GM23338 (cell line): ENCODE data around the gene PRCD. TPM values are rescaled to one million over a fixed set of nuclear protein-coding genes. Genes with fewer than 3 reads are reported as not detected.

Source experiments
- ATAC-seq: fragments of 200-7000 bp; cut with Tn5 transposase; 3 replicates; pipeline ENCODE4 v1.9.1; 2020
- DNase-seq: peaks from one replicate; pipeline ENCODE4 v3.0.0-alpha.2; 2015; ENCODE audit warnings: low spot score
- H2AFZ ChIP-seq: fragments of 200-600 bp; sonication (generic); 2 replicates; pipeline ENCODE4 v1.8.0; 2016; ENCODE audit warnings: antibody characterized with exemption, mild to moderate bottlenecking, moderate library complexity
- H3F3A ChIP-seq: fragments of 200-600 bp; sonication (generic); replicated peaks from 2 replicates; pipeline ENCODE4 v1.8.0; 2017; ENCODE audit warnings: antibody characterized with exemption, mixed run types, low read depth
- H3K27ac ChIP-seq: fragments of 200-600 bp; sonication (generic); 2 replicates; pipeline ENCODE4 v1.6.1; 2016; ENCODE audit warnings: low read depth
- H3K27me3 ChIP-seq: fragments of 200-600 bp; sonication (generic); 2 replicates; pipeline ENCODE4 v1.8.0; 2016; ENCODE audit warnings: mild to moderate bottlenecking, mixed run types, moderate library complexity; ENCODE audit not compliant: insufficient read depth
- H3K36me3 ChIP-seq: fragments of 200-600 bp; sonication (generic); 2 replicates; pipeline ENCODE4 v1.8.0; 2016; ENCODE audit warnings: mild to moderate bottlenecking; ENCODE audit not compliant: insufficient read depth
- H3K4me1 ChIP-seq: fragments of 200-600 bp; sonication (generic); 2 replicates; pipeline ENCODE4 v1.8.0; 2016; ENCODE audit warnings: mild to moderate bottlenecking, moderate library complexity; ENCODE audit not compliant: insufficient read depth
- H3K4me2 ChIP-seq: fragments of 200-600 bp; sonication (generic); 2 replicates; pipeline ENCODE4 v1.7.1; 2017; ENCODE audit warnings: mixed run types
- H3K4me3 ChIP-seq: fragments of 200-600 bp; sonication (generic); 2 replicates; pipeline ENCODE4 v1.6.1; 2016; ENCODE audit warnings: mixed run types
- H3K79me2 ChIP-seq: fragments of 200-600 bp; sonication (generic); replicated peaks from 2 replicates; pipeline ENCODE4 v1.8.0; 2017; ENCODE audit warnings: mild to moderate bottlenecking; ENCODE audit not compliant: insufficient read depth
- H3K9me2 ChIP-seq: fragments of 200-600 bp; sonication (generic); 2 replicates; pipeline ENCODE4 v1.8.0; 2017; ENCODE audit not compliant: insufficient read depth
- H4K20me1 ChIP-seq: fragments of 200-600 bp; sonication (generic); replicated peaks from 2 replicates; pipeline ENCODE4 v1.8.0; 2017; ENCODE audit warnings: mild to moderate bottlenecking; ENCODE audit not compliant: insufficient read depth
- H3K27ac Mint-ChIP-seq: 2 replicates; pipeline ENCODE4 v1.8.0; 2020; ENCODE audit warnings: inconsistent platforms, mild to moderate bottlenecking, moderate library complexity, mixed read lengths
- H3K27me3 Mint-ChIP-seq: 3 replicates; pipeline ENCODE4 v1.8.0; 2022; ENCODE audit warnings: low read depth, mild to moderate bottlenecking, moderate library complexity, mixed read lengths, inconsistent platforms; ENCODE audit not compliant: insufficient read depth, poor library complexity
- H3K36me3 Mint-ChIP-seq: 3 replicates; pipeline ENCODE4 v1.8.0; 2021; ENCODE audit warnings: low read depth, mild to moderate bottlenecking, inconsistent platforms, moderate library complexity, mixed read lengths
- H3K4me1 Mint-ChIP-seq: 3 replicates; pipeline ENCODE4 v1.8.0; 2020; ENCODE audit warnings: mild to moderate bottlenecking, inconsistent platforms, mixed read lengths
- H3K4me3 Mint-ChIP-seq: 3 replicates; pipeline ENCODE4 v1.8.0; 2021; ENCODE audit warnings: moderate library complexity, mild to moderate bottlenecking, inconsistent platforms, mixed read lengths
- H3K9me3 Mint-ChIP-seq: 3 replicates; pipeline ENCODE4 v1.8.0; 2020; ENCODE audit warnings: moderate library complexity, mild to moderate bottlenecking, inconsistent platforms, mixed read lengths
- CREB1 ChIP-seq: fragments of 250-450 bp; sonication (Bioruptor Pico); IDR thresholded peaks from 2 replicates; pipeline ENCODE4 v1.5.0; 2020; ENCODE audit warnings: low read depth, mild to moderate bottlenecking, moderate library complexity
- EZH2phosphoT487 ChIP-seq: fragments of 200-600 bp; sonication (generic); IDR thresholded peaks from one replicate; pipeline ENCODE4 v1.8.1; 2018; ENCODE audit warnings: antibody characterized with exemption; ENCODE audit not compliant: unreplicated experiment
- JUNB ChIP-seq: IDR thresholded peaks from one replicate; pipeline ENCODE4 v1.6.1; 2016; ENCODE audit warnings: antibody characterized with exemption; ENCODE audit not compliant: unreplicated experiment
- NANOG ChIP-seq: IDR thresholded peaks from 2 replicates; pipeline ENCODE4 v1.6.1; 2016; ENCODE audit warnings: antibody characterized with exemption, borderline replicate concordance
- POLR2AphosphoS5 ChIP-seq: IDR thresholded peaks from 2 replicates; pipeline ENCODE4 v1.6.1; 2016; ENCODE audit warnings: antibody characterized with exemption, low read depth
- REST ChIP-seq: IDR thresholded peaks from one replicate; pipeline ENCODE4 v1.6.1; 2018; ENCODE audit warnings: antibody characterized with exemption; ENCODE audit not compliant: unreplicated experiment
- STAT1 ChIP-seq: IDR thresholded peaks from one replicate; pipeline ENCODE4 v1.6.1; 2016; ENCODE audit warnings: antibody characterized with exemption; ENCODE audit not compliant: unreplicated experiment
- ZNF114 ChIP-seq: fragments of 250-450 bp; sonication (Bioruptor Pico); IDR thresholded peaks from 2 replicates; pipeline ENCODE4 v1.5.0; 2020; ENCODE audit warnings: mild to moderate bottlenecking, moderate library complexity
- ZNF331 ChIP-seq: fragments of 250-450 bp; sonication (Bioruptor Pico); IDR thresholded peaks from 2 replicates; pipeline ENCODE4 v1.5.0; 2020; ENCODE audit warnings: low read depth, mild to moderate bottlenecking, moderate library complexity
- polyA plus RNA-seq: library from polyadenylated mRNA; unstranded; fragments of >200 nt; fragmentation: Nextera tagmentation; extraction: Ambion mirVana; gene quantifications from 2 replicates; pipeline ENCODE4 v1.2.1, GENCODE V29; 2016
- total RNA-seq: library from RNA; depleted of rRNA; stranded (reverse); fragments of >200 nt; shearing (Covaris generic); gene quantifications from 2 replicates; pipeline ENCODE4 v1.2.3, GENCODE V29; 2014
- TF ChIP-seq, protein P1 (sequence below): fragments of 250-450 bp; sonication (Bioruptor Pico); IDR thresholded peaks from 2 replicates; pipeline ENCODE4 v1.5.0; 2020; ENCODE audit warnings: mild to moderate bottlenecking, moderate library complexity

PRCD gene
- total and polyA plus RNA-seq, 2 experiments from 2014 or later: 0.38 to 1.6 TPM

DNA sequence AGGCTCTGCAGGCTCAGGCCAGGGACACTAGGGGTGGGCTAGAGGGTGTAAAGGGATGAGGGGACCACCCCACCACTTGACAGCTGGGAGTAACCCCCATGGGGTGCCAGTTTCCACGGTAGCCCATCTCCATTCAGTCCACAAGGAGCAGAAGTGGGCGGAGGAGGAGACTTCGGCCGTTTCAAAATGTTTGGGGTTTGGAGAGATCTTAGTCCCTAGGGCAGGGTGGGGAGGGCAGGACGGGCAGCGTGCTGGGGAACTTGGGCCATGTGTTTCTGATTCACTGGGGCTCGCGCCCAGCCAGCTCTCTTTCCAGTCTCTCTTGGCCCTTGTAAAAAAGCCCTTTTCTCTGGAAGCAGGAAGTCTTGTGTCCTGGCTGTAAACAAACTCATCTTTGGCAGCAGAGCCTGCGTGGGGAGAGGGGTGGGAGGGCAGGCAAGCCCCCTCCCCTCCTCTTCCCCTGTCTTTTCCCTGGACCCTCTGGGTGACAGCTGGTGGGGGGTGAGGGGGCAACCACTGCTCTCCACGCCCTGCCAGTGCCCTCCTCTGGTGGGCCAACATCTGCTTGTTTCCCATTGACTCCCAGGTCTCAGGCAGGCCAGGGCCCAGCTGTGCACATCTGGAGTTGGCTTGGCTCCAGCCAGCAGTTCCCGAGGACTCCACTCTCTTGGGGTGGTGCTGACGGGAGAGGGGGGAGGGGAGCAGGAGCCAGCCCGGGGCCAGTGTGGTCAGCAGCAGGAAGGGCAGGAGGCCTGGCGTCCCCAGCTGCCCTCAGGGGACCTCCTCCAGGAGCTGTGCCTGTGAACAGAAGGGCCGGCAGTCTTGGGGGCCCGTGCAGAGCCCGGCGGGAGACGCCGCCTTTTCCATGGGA, 10.4 kb upstream of the PRCD start:
- Histone ChIP-seq H3K4me2 (no peak overlapping the region), H3F3A (0 out of 2 replicates have a peak, but pooled peaks cover 5% of the 10 kb centered on the region), H3K9me2 (no peaks in the 10 kb centered on the region), H2AFZ (no peak overlapping the region; the same call in 1 of the 2 replicates), H3K4me1 (peaks cover 9% of the 10 kb centered on the region; the same call in 1 of the 2 replicates), H3K36me3 (no peaks in the 10 kb centered on the region), H4K20me1 (no peaks in the 10 kb centered on the region), H3K79me2 (no peaks in the 10 kb centered on the region), H3K4me3 (no peak overlapping the region), H3K27ac (0 out of 2 replicates have a peak overlapping the region, but pooled peaks have one; percentile 39), H3K27me3 (no peaks in the 10 kb centered on the region)
- Mint-ChIP-seq H3K9me3 (no peaks in the 10 kb centered on the region), H3K27me3 (peaks cover 15% of the 10 kb centered on the region), H3K36me3 (no peaks in the 10 kb centered on the region), H3K4me1 (peaks cover 29% of the 10 kb centered on the region), H3K4me3 (no peak overlapping the region), H3K27ac (no peak overlapping the region)
- DNase-seq: no peak
- ATAC-seq: peak; percentile 52
- TF ChIP-seq NANOG: no peak

- Histone ChIP-seq H3K36me3 (no peaks in the 10 kb centered on the region), H2AFZ (peak overlapping the region; percentile 59; the same call in 1 of the 2 replicates), H3K9me2 (no peaks in the 10 kb centered on the region), H3K27me3 (peaks cover 4% of the 10 kb centered on the region; the same call in 1 of the 2 replicates), H4K20me1 (no peaks in the 10 kb centered on the region), H3F3A (0 out of 2 replicates have a peak, but pooled peaks cover 5% of the 10 kb centered on the region), H3K4me2 (no peak overlapping the region), H3K79me2 (no peaks in the 10 kb centered on the region), H3K27ac (no peak overlapping the region), H3K4me1 (peaks cover 9% of the 10 kb centered on the region; the same call in 1 of the 2 replicates), H3K4me3 (no peak overlapping the region)
- Mint-ChIP-seq H3K4me3 (no peak overlapping the region), H3K27me3 (peaks cover 13% of the 10 kb centered on the region), H3K36me3 (no peaks in the 10 kb centered on the region), H3K27ac (peak overlapping the region; percentile 48; the same call in 1 of the 2 replicates), H3K9me3 (no peaks in the 10 kb centered on the region), H3K4me1 (peaks cover 30% of the 10 kb centered on the region)
- DNase-seq (no peak), ATAC-seq (no peak; the same call in 2 of the 3 replicates)
- no peak for TF ChIP-seq STAT1
- no peak for TF ChIP-seq JUNB
- TF ChIP-seq ZNF114 (CRISPR knock-in tag): no peak
- TF ChIP-seq, protein P1, sequence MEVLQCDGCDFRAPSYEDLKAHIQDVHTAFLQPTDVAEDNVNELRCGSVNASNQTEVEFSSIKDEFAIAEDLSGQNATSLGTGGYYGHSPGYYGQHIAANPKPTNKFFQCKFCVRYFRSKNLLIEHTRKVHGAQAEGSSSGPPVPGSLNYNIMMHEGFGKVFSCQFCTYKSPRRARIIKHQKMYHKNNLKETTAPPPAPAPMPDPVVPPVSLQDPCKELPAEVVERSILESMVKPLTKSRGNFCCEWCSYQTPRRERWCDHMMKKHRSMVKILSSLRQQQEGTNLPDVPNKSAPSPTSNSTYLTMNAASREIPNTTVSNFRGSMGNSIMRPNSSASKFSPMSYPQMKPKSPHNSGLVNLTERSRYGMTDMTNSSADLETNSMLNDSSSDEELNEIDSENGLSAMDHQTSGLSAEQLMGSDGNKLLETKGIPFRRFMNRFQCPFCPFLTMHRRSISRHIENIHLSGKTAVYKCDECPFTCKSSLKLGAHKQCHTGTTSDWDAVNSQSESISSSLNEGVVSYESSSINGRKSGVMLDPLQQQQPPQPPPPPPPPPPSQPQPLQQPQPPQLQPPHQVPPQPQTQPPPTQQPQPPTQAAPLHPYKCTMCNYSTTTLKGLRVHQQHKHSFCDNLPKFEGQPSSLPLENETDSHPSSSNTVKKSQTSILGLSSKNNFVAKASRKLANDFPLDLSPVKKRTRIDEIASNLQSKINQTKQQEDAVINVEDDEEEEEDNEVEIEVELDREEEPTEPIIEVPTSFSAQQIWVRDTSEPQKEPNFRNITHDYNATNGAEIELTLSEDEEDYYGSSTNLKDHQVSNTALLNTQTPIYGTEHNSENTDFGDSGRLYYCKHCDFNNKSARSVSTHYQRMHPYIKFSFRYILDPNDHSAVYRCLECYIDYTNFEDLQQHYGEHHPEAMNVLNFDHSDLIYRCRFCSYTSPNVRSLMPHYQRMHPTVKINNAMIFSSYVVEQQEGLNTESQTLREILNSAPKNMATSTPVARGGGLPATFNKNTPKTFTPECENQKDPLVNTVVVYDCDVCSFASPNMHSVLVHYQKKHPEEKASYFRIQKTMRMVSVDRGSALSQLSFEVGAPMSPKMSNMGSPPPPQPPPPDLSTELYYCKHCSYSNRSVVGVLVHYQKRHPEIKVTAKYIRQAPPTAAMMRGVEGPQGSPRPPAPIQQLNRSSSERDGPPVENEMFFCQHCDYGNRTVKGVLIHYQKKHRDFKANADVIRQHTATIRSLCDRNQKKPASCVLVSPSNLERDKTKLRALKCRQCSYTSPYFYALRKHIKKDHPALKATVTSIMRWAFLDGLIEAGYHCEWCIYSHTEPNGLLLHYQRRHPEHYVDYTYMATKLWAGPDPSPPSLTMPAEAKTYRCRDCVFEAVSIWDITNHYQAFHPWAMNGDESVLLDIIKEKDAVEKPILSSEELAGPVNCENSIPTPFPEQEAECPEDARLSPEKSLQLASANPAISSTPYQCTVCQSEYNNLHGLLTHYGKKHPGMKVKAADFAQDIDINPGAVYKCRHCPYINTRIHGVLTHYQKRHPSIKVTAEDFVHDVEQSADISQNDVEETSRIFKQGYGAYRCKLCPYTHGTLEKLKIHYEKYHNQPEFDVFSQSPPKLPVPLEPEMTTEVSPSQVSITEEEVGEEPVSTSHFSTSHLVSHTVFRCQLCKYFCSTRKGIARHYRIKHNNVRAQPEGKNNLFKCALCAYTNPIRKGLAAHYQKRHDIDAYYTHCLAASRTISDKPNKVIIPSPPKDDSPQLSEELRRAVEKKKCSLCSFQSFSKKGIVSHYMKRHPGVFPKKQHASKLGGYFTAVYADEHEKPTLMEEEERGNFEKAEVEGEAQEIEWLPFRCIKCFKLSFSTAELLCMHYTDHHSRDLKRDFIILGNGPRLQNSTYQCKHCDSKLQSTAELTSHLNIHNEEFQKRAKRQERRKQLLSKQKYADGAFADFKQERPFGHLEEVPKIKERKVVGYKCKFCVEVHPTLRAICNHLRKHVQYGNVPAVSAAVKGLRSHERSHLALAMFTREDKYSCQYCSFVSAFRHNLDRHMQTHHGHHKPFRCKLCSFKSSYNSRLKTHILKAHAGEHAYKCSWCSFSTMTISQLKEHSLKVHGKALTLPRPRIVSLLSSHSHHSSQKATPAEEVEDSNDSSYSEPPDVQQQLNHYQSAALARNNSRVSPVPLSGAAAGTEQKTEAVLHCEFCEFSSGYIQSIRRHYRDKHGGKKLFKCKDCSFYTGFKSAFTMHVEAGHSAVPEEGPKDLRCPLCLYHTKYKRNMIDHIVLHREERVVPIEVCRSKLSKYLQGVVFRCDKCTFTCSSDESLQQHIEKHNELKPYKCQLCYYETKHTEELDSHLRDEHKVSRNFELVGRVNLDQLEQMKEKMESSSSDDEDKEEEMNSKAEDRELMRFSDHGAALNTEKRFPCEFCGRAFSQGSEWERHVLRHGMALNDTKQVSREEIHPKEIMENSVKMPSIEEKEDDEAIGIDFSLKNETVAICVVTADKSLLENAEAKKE (CRISPR knock-in tag): no peak
- TF ChIP-seq NANOG: no peak
- TF ChIP-seq ZNF331 (CRISPR knock-in tag): no peak
- no peak for TF ChIP-seq EZH2phosphoT487
- TF ChIP-seq REST: no peak
- TF ChIP-seq POLR2AphosphoS5: no peak
- TF ChIP-seq CREB1 (CRISPR knock-in tag): no peak
These were observed 9.6 kb upstream of the PRCD start for GRCh38 chr17:76530095-76530723.
